ENCODE data around the gene ARHGAP10.
A peak's percentile ranks its signal among the peaks of the same experiment; 100 is the strongest.

Gene ARHGAP10

DNA sequence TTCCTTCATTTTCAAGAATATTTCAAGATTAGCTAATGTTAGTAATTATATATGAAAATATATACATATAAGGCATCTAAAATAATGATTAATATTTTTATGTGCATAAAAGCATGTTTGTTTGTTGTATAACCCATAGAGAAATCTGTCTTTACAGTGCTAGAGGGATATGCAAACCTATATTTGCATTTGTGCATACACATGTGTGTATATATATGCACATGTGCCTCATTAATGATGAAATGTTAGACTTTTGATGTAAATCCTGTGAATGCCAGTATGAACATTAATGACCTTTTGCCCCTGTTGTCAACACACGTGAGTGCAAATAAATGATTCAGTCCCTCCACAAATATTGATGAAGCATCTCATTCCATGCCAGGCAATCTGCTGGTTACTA, 197.9 kb downstream of the ARHGAP10 start:
- TF ChIP-seq, protein P1, sequence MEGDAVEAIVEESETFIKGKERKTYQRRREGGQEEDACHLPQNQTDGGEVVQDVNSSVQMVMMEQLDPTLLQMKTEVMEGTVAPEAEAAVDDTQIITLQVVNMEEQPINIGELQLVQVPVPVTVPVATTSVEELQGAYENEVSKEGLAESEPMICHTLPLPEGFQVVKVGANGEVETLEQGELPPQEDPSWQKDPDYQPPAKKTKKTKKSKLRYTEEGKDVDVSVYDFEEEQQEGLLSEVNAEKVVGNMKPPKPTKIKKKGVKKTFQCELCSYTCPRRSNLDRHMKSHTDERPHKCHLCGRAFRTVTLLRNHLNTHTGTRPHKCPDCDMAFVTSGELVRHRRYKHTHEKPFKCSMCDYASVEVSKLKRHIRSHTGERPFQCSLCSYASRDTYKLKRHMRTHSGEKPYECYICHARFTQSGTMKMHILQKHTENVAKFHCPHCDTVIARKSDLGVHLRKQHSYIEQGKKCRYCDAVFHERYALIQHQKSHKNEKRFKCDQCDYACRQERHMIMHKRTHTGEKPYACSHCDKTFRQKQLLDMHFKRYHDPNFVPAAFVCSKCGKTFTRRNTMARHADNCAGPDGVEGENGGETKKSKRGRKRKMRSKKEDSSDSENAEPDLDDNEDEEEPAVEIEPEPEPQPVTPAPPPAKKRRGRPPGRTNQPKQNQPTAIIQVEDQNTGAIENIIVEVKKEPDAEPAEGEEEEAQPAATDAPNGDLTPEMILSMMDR (IDR thresholded peaks at IDR 0.05; ENCODE audit: insufficient read depth, missing control alignments), result no peak
- DNase-seq (ENCODE audit: insufficient read length, low spot score) (no peak), FAIRE-seq (peak; percentile 6)

DNA sequence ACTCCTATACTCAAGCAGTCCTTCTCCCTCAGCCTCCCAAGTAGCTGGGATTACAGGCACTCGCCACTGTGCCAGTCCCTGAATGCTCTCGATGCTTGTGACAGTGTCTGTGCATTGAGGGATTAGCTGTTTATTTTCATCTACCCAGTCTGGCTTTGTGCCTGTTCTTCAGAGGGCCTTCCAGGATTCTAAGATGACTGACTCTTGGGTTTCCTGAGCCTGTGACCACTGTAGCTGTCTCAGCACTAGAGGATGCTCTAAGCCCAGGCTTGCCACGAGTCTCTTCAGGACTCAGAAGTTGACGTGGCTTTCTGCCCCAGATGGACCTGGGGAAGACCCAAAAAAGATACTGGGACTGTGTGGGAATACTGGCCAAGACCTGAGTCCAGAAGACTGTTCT, 201.4 kb downstream of the ARHGAP10 start:
- FAIRE-seq, result no peak

DNA sequence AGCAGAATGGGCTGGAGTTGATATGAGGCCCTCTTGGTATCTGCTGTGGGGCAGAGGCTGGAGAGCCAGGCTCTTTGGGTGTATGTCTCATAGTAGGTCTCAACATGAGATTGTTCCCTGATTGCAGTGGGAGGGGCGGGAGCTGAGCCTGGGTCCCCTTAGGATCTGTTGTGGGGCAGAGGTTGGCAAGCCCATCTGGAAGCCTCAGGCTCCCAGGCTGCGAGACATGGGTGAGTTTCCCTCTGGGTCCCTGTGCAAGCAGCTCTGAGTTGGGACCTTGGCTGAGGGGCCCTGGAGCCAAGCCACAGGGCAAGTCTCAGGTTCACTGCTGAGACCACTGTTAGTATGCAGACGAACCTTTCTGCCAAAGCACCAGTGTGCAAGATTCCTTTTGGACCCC, 201.9 kb downstream of the ARHGAP10 start:
- FAIRE-seq (no peak), DNase-seq (ENCODE audit: insufficient read length, low spot score) (no peak)

More for the DNA sequence above, 201.4 kb downstream of the ARHGAP10 start:
- no peak for DNase-seq (ENCODE audit: insufficient read length, low spot score)
- TF ChIP-seq, protein P1 (IDR thresholded peaks at IDR 0.05; ENCODE audit: insufficient read depth, missing control alignments), result peak; percentile 29

DNA sequence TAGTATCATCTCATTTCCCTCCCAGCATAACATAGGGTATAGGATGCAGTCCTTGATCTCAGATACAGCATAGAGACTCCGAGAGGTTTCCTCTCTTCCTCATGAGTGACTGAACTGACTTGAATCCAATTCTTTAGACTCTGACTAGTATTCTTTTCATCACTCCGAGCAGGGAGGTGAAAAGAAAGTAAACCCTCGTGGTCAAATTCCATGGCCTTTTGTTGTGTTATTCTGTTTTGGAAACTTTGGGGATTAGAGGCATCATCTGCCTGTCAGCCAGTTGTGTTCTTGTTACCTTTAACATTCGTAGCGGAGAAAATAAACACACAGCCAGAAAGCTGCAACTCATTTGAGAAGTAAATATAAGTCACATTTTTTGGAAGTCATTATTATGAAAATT, 206.6 kb downstream of the ARHGAP10 start:
- DNase-seq (ENCODE audit: insufficient read length, low spot score) (no peak), FAIRE-seq (no peak)
- TF ChIP-seq, protein P1 (IDR thresholded peaks at IDR 0.05; ENCODE audit: insufficient read depth, missing control alignments), result no peak

More for the DNA sequence above, 201.9 kb downstream of the ARHGAP10 start:
- TF ChIP-seq, protein P1 (IDR thresholded peaks at IDR 0.05; ENCODE audit: insufficient read depth, missing control alignments), result no peak

DNA sequence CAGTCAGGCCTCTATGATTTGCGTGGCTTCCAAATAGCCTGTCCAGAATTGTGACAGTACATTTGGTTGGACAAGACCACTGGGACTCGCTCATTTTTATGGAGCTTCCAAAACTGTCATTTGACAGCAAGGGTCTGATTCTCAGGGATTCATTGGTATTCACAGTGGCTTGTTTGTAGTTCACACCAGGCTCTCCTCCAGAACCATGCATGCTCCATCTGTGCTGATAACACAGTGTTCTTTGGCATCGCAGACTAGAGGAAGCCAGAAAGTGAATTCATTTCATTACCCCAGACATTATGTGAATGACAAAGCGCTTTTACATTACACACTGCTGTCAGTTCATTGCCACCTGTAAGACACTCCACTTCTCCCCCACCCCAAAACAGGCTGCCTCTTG, 208.3 kb downstream of the ARHGAP10 start:
- FAIRE-seq, result no peak

DNA sequence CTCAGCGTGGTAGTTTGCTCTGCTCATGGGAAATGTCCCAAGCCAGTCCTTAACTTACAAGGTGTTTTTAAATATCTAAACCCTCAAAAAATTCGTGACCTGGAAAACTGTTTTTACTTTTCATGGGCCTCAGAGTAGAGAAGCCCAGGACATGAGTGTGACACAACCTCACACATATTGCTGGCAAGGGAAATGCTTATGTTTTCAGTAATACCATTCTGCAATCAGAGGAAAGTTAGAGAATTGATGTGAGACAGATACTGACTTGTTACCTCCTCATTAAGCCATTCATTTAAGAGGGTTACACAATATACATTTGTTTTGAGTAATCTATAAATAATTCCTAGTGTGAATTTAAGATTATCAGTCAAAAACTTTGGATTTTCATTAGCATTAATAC, 209.5 kb downstream of the ARHGAP10 start:
- TF ChIP-seq, protein P1 (IDR thresholded peaks at IDR 0.05; ENCODE audit: insufficient read depth, missing control alignments), result no peak
- DNase-seq (ENCODE audit: insufficient read length, low spot score), result no peak
- FAIRE-seq, result no peak

More for the DNA sequence above, 208.3 kb downstream of the ARHGAP10 start:
- TF ChIP-seq, protein P1 (IDR thresholded peaks at IDR 0.05; ENCODE audit: insufficient read depth, missing control alignments), result no peak
- DNase-seq (ENCODE audit: insufficient read length, low spot score), result no peak

DNA sequence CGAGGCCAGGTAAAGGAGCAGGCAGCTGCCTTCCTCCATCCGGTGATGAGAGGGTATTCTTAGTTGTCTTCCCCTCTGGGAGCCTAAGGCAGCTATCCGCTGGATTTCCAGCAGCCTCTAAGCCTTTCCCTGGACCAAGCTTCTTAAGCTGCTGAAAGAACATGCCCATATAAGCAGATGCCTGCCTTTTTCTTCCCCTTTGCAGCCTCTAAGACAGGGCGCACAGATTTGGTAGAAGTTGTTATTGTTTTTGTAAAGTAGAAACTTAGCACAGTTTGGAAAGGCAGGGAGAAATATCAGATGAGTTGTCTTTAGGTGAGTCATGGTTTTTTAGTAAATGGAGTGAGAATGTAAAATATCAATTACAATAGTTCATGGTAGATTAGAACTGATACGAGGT, 210.8 kb downstream of the ARHGAP10 start:
- DNase-seq (ENCODE audit: insufficient read length, low spot score), result peak; percentile 24
- TF ChIP-seq, protein P1 (IDR thresholded peaks at IDR 0.05; ENCODE audit: insufficient read depth, missing control alignments), result no peak
- FAIRE-seq, result no peak

All from D721Med (cell line).